KBM-7 (cell line): ENCODE data around the gene CYSLTR2.
A peak's percentile ranks its signal among the peaks of the same experiment; 100 is the strongest.

ENCODE experiments used
- DNase-seq: peaks from one replicate; pipeline ENCODE4 v3.0.0-alpha.2; 2015
- in situ Hi-C: fragments of 300-500 bp; cut with MboI; formaldehyde crosslinking; loops from 2 replicates; pipeline ENCODE4 v1.14.3; 2020; ENCODE audit warnings: low sequenced_read_pairs, low pct_unique_long_range_greater_than_20kb, mixed read lengths

CYSLTR2 gene, protein sequence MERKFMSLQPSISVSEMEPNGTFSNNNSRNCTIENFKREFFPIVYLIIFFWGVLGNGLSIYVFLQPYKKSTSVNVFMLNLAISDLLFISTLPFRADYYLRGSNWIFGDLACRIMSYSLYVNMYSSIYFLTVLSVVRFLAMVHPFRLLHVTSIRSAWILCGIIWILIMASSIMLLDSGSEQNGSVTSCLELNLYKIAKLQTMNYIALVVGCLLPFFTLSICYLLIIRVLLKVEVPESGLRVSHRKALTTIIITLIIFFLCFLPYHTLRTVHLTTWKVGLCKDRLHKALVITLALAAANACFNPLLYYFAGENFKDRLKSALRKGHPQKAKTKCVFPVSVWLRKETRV

DNA sequence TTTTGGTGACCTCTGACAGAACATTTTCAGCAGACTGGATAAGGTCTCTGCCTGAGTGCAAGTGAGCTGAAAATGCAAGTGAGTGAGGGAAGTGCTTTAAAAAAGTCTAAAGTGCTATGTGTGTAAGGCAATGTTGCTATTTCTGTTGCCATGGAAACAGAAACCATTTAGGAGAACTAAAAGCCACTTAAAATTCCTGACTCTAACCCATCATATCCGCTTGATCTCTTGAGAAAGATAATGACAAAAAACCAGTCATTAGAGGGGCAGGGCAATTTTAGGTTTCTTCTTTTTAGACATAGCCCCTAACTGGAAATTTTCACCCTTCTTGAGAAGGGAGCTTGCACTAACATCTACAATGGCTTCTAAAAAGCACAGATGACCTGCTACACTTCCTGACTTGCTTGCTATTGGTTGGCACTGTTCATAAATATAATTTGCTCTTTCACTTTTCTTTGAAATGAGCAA lies at the start of gene CYSLTR2:
Gene CYSLTR2 (plus strand): TSS at position 458 of the 468 bp plus-strand sequence. CDS start 52,889 bp downstream, outside the sequence.
- peak; percentile 86 for DNase-seq

DNA sequence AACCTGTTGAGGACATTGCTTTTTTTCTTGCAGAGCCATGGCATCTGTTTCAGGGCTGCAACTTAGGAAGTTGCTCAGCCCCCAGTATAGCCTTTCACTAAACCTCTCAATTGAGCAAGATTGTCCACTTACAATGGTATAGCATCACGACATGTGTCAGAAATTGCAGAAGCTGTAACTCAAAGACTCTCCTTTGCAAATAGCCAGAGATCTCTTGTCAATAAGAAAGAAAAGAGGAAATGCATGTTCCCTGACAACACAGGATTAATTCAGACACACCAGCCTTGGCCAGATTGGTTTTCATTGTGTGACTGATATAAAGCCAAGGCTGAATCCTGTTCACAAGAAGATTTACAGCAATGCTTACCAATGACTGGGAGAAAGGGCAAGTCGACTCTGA lies 38.7 kb upstream of the CYSLTR2 start:
- DNase-seq: peak; percentile 51
- in situ Hi-C loops: no loop called here

More for the DNA sequence above, at the start of gene CYSLTR2:
- in situ Hi-C loops: no loop called here

DNA sequence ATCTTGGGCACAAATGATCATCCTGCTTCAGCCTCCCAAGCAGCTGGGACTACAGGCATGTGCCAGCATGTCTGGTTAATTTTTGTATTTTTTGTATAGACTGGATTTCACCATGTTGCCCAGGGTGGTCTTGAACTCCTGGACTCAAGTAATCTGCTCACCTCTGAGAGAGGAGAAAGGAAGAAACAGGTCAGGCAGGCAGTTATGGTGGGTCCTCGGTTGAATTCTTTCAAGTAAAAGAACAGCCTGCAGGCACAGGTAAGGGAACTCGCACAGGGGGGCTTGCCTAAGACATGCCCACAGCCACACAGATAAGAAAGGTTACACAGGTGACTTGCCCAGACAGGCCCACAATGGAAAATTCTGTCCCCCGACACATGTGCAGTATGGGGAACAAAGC lies 34.8 kb upstream of the CYSLTR2 start:
- no peak for DNase-seq

DNA sequence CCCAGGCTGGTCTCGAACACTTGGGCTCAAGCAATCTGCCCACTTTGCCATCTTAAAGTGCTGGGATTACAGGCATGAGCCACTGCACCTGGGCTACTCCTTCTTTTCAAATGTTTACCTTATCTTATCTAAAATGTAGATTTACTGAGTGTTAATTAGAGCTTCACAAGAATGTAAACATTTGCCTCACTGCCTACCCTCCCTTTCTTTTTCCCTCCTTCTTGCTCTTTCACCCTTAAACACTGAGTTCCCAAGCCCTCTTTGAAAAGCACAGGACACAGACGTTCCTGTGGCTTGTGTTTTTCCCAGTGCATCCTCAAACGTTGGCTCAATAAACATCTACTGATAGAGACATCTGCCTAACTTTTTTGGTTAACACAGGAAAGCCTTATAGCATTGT lies 32.7 kb upstream of the CYSLTR2 start:
- in situ Hi-C loops: no loop called here
- DNase-seq: no peak

More for the DNA sequence above, 34.8 kb upstream of the CYSLTR2 start:
- in situ Hi-C loops: no loop called here

DNA sequence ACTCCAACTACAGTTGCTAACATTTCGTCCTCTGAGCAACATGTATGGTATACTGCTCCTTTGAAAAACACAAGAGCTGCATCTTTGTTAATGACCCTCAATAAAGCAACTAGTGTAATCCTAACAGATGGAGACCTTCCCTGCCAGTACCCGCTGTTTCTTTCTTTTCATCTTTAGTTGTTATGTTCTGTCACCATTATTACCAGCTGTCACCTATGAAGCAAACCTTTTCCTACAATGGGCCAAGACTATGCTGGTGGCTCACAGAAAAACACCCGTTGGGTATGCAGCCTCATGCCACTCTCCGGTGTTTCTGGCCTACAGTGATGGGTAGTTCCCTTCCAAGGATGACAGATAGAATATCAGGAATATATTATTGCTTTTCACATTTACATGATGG lies 29.7 kb upstream of the CYSLTR2 start:
- DNase-seq: no peak
- in situ Hi-C loops: no loop called here

DNA sequence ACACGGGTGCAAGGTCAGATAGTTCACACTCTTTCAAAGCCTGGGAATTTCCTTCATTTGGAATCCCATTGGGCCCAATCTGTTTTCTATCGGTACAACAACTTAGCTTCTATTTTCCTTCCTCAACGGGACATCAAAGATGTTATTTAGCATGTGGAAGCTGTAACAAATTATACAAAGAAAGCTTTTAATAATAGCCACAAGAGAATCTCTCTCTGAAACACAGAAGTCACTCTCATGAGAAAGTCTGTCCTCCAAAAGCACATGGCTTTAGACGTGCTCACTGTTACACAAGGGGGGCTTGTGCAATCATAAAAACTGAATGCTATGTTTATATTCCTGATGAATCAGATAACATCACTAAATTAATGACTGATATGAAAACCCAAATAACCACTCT lies 28.9 kb upstream of the CYSLTR2 start:
- no peak for DNase-seq
- in situ Hi-C loops: no loop called here

DNA sequence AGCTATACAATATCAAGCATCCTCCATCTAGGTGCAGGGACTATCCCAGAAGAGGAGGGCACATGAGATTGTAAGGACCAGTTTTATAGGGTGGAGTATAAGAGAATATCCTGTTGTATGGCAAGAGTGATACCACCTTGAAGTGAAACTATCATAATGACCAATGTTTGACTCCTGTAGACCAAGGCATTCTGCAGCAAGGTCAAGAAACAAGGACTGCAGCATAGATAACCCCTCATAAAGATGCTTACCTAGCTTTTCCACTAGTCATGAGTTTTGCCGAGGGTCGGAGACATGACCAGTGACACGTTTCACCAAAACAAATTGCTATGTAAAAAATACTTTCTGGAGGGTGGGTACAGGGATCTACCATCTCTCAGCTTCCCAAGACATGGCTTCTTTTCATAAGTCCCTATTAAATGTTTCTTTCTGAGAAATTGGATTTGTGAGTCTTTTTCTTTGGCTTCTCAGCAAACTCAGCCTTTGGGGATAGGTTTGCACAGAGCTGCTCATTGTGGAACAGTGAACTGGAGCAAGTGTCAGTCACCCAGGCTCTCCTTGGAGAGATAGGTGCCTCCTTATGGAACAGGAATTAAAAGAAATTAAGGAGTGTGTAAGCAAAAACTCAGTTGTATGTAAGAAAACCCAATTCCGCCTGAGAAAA lies 28.2 kb upstream of the CYSLTR2 start:
- in situ Hi-C loops: no loop called here
- no peak for DNase-seq

DNA sequence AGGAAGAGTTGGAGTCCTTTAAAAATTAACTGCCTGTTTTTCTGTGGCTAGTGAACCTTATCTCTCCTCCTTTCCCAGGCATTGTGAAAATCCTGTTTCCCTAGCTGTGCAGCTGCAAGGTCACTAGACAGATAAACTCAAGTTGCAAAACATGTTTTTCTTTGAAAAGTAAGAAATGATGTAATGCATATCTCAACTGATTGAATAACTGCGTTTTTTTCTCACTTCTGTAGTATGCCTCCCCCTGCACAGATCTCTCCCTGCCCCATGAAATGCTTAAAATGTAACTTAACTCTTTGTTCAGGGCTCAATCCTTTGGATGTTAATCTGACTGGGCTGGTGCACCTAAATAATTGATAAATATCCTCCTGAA lies 27.7 kb upstream of the CYSLTR2 start:
- DNase-seq: peak; percentile 55
- in situ Hi-C loops: no loop called here

DNA sequence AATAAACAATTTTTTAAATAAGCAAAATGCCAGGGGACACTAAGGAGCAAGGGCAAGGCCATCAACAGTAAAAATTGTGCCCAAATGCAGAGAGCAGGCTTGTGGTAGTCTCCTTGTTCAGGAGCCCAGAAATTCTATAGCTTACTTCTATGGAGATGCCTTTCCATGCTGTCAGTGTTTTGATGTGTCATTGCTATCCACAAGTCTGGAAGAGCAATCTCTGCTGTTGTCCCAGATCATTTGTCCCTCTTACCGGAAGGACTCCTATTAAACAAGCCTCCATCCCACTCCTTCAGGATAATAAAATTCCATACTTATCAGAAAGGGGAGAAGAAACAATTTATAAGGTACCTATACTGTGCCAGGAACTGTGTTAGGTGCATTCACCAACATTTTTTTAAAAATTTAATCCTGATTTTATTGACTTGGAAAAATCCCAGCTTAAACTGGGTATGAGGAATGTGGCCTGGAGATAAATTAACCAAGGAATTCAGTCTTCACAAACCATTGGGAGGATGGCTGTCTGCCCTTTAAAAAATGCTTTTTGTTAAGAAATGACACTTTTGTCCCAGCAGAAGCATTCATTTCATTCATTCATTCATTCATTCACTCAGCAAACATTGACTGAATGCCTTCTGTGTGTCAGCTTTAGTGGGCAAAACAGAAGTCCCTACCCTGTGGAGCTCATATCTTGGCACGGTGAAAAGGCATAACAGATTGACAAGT lies 26.8 kb upstream of the CYSLTR2 start:
- no peak for DNase-seq
- in situ Hi-C loops: no loop called here

DNA sequence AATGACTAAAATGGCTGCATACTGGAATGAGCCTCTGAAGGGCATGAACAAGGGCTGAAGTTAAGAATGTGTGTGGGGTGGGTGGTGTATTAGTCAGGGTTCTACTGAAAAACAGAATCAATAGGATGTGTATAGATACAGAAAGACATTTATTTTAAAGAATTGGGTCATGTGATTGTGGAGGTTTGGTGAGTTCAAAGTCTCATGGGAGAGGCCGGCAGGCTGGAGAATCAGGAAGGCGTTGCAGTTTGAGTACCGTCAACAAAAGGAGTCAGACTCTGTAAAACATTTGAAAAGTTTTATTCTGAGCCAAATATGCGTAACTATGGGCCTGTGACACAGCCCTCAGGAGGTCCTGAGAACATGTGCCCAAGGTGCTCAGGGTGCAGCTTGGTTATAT lies 24.5 kb upstream of the CYSLTR2 start:
- DNase-seq: no peak
- in situ Hi-C loops: no loop called here

DNA sequence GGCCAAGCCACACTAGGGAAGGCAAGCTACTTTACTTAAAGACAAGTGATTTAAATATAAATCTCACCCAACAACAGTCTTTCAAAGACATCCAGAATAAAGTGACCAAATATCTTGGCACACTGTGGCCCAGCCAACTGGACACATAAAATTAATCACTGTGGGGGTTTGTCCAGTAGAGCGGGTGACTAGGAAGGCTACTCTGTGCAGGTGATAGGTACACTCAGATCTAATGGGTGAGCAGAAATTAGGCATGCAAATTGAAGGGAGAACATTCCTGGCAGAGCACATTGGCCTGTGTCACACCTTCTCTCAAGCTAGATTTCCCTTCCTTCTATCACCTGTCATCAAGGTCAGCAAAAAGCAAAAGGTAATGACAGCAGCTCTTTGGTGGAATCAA lies 23.4 kb upstream of the CYSLTR2 start:
- DNase-seq: no peak
- in situ Hi-C loops: no loop called here

DNA sequence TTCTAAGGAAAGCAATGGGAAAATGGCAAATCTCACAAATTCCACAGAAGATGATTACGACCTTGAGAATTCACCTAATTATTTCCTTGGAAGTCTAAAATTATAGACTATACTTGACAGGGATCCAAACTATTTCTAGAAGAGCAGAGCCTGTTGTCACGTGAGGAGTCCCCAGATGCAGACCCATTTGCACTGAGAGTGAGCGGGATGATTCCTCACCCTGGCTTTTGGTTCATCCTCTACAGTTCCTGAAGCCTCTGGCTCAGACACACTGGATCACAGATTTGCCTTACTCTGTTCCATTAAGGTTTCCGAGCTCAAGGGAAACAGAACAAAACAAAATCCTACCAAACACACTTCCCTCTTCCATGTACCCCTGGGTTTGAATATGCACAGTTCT lies 23.0 kb upstream of the CYSLTR2 start:
- DNase-seq: no peak
- in situ Hi-C loops: no loop called here

DNA sequence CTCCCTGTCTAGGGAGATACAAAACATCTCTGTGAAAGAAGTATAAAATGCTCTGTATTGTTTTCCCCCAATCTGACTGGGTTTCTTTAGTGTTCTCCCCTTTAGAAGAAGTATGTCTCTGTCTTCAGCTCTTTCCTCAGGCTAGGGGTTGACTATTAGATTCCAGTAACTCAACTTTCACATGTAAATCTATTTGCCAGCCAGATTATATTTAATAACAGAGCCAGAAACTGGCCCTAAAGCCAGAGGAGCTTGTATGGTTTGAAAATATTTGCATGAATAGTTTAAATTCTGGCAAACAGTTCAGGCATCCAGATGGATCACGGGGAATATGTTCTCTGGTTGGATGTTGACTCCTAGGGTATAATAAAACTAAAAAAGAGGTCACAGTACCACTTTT lies 22.3 kb upstream of the CYSLTR2 start:
- in situ Hi-C loops: no loop called here
- no peak for DNase-seq

DNA sequence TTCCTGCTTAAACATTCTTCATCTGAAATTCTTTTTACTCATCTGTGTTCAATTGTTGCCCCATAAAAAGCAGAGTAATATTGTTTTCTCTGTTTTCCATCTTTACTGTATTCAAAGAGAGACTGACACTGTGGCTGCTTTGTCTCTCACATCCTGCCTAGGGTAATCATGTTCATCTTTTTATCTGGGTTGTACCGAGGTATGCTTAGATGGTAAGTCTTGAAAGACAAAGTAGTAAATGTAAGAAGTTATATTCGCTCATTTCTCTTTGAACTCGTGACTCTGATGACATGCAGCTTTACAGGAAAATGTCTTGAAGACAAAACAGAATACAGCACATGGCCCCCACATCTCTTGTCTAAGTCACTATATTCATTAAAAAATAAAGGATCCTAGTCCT lies 20.0 kb upstream of the CYSLTR2 start:
- no peak for DNase-seq
- in situ Hi-C loops: no loop called here

DNA sequence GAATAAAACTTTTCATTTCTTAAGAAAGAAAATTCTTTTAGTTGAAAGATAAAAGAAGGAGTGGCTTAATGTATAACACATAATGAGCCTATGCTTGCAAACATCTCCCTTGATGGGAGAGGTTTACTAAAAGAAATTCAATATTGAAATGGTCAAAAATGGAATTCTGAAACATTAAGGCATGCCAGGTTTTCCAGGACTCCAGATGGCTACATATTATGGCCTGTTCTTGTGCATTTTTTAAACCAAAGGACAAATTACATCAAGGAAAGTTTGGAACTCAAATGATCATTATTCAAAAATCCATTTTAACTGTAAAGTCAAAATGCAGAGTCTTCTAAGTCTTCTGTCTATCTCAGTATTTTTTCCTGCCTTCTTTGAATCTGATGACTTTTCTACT lies 19.1 kb upstream of the CYSLTR2 start:
- in situ Hi-C loops: no loop called here
- DNase-seq: no peak

DNA sequence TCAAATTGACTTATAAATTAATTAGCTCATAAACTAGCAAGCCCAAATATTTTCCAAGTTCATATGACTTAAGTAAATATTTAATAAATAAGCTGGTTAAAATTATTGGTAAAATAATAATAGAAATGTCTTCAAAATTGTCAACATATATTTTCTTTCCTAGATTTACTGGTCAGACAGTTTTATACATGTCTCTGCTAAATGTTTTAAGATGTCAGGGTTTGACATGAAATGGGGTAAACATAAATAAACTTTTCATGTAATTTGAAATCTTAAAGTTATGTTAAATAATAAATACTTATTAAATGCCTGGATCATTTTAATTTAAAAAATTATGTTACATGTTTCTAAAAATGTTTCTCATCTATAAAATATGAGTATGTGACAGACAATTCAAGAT lies 18.3 kb upstream of the CYSLTR2 start:
- DNase-seq: no peak
- in situ Hi-C loops: no loop called here

DNA sequence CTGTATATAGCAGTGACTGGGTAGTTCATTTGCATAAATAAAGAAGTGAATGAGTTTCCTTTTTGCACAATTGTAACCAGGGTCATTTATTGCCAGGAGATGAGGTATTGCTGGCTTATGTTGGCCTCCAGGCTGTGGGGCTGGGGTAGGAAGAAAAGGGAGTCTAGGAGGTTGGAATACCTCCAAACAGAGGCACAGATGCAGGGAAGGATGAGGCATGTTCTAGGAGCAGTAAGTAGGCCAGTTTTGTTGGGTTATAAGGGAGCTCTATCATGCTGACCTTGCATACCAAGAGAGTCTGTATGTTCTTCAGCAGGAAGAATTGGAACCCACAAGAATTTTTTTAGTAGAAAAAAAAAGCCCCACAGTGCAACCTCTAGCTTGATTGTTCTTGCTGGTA lies 17.2 kb upstream of the CYSLTR2 start:
- in situ Hi-C loops: no loop called here
- no peak for DNase-seq

DNA sequence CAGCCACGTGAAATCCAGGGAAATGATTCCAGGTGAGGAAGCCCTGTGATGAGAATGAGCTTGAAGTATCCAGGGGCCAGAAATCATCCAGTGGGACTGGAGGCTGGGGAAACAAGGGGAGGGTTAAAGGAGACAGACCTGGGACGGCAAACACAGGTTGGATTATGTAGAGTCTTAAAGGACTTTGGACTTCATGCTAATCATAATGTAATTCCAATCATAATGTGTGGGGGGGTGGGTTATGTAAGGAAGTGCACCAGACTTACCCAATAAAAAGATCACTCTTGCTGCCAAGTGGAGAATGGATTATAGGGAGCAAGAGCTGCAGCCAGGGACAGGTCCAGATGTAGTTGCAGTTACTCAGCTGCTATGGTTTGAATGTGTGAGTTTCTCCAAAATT lies 16.1 kb upstream of the CYSLTR2 start:
- DNase-seq: no peak
- in situ Hi-C loops: no loop called here

DNA sequence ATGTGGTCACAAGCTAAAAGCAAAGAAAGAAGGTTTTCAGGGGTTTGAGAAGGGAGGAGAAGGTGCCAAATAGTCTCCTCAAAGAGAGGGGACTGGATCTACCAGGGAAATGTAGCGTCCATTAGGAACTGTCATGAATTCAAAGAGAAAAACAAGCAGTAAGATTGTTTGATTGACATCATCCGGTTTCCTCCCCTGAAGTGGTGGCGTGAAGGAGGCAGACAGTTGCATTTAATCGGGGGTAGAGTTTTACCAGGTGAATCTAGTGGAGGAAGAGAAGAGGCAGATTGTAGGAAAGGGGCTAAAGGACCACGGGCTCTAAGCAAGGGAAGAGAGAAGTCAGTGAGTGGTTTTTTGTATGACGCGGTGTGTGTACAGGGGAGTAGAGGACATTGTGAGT lies 13.0 kb upstream of the CYSLTR2 start:
- in situ Hi-C loops: no loop called here
- DNase-seq: no peak

DNA sequence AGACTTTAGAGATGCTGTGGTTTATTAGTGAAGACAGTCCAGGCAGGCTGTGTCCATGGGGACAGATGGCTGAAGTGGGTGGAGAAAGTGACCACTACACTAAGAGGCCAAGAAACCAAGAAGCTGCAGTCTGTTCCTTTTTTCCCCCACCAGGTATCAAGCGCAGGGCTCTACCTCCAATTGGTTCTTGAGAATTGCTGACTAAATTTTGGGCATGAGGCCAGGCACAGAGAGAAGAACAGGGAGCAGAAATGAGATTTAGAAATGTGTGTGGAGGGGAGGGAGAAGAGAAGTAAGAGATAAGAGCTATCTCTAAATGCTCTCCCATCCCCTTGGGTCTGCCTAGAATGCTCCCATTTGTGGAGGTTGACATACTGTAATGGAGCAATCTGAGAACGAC lies 12.3 kb upstream of the CYSLTR2 start:
- DNase-seq: no peak
- in situ Hi-C loops: no loop called here
